ENCODE measurements around the gene PMM1. TPM values are rescaled to one million over a fixed set of nuclear protein-coding genes. Genes with fewer than 3 reads are reported as not detected.
"Not testable (repeated sequence)": the region's sequence is repeated elsewhere in the genome, so short reads cannot be mapped to it uniquely, and the experiment has no call there.

PMM1 gene
- 10 to 100 TPM; 37.4 to 54.2 (median 39.3) TPM for total RNA-seq

GRCh38 chr22:41589391-41590241 lies at the start of gene PMM1:
PMM1 (minus strand) TSS chr22:41589840; CDS start chr22:41589805, 35 bp downstream.
- no peaks in the 10 kb centered on the region for H3K27me3 ChIP-seq
- peaks cover 14 to 28% (median 25%) of the 10 kb centered on the region in 4 donors for H3K4me1 ChIP-seq
- H3K9me3 ChIP-seq, result no peaks in the 10 kb centered on the region
- DNase-seq (ENCODE audit: extremely low spot score), result peak; percentile 100
- peak within 1 kb of the TSS; percentile 83 to 87 (median 86) for H3K27ac ChIP-seq (replicated peaks in 1 of 4)
- WGBS, result under 1% methylated on average over 42 of the region's 61 CpGs
- intact Hi-C loops (cut with DNase I), result loop anchor here (5.0 kb wide), 1 partner anchor 42 kb away; no protein-coding TSS in a partner anchor
- H3K36me3 ChIP-seq, result peaks cover 0 to 12% (median 5%) of the 10 kb centered on the region in 4 donors
- peak; percentile 92 to 99 for TF ChIP-seq POLR2AphosphoS5 (IDR thresholded peaks at IDR 0.05)
- no peak for TF ChIP-seq EP300 (IDR thresholded peaks at IDR 0.05)
- TF ChIP-seq CTCF (IDR thresholded peaks at IDR 0.05), result peak in 1 of 3 experiments; percentile 4
- TF ChIP-seq POLR2A (IDR thresholded peaks at IDR 0.05; ENCODE audit: low read depth), result peak; percentile 83
- H3K4me3 ChIP-seq, result peak within 1 kb of the TSS; percentile 87 to 97 (median 90)

GRCh38 chr22:41638748-41639147 lies 49.1 kb upstream of the PMM1 start:
- H3K36me3 ChIP-seq, result peaks cover 77 to 100% (median 95%) of the 10 kb centered on the region in 4 donors
- H3K27ac ChIP-seq (replicated peaks in 1 of 4), result no peak overlapping the region
- TF ChIP-seq EP300 (IDR thresholded peaks at IDR 0.05), result no peak
- no peak for TF ChIP-seq CTCF (IDR thresholded peaks at IDR 0.05)
- no peak for TF ChIP-seq POLR2AphosphoS5 (IDR thresholded peaks at IDR 0.05)
- TF ChIP-seq POLR2A (IDR thresholded peaks at IDR 0.05; ENCODE audit: low read depth), result no peak
- no peak overlapping the region for H3K4me3 ChIP-seq
- intact Hi-C loops (cut with DNase I), result no loop called here
- no peak for DNase-seq (ENCODE audit: extremely low spot score)
- H3K9me3 ChIP-seq, result no peaks in the 10 kb centered on the region
- H3K4me1 ChIP-seq, result peaks cover 0 to 7% (median 5%) of the 10 kb centered on the region in 4 donors
- no peaks in the 10 kb centered on the region for H3K27me3 ChIP-seq
- 87% methylated on average over 5 of the region's 5 CpGs for WGBS

GRCh38 chr22:41638124-41638523 lies 48.5 kb upstream of the PMM1 start:
- DNase-seq (ENCODE audit: extremely low spot score), result no peak
- Histone ChIP-seq H3K36me3 (peaks cover 72 to 100% (median 95%) of the 10 kb centered on the region in 4 donors), H3K27me3 (no peaks in the 10 kb centered on the region), H3K4me1 (peaks cover 0 to 7% (median 5%) of the 10 kb centered on the region in 4 donors), H3K27ac (replicated peaks in 1 of 4) (no peak overlapping the region), H3K9me3 (no peaks in the 10 kb centered on the region), H3K4me3 (no peak overlapping the region)
- no peak for TF ChIP-seq CTCF (IDR thresholded peaks at IDR 0.05)
- TF ChIP-seq POLR2AphosphoS5 (IDR thresholded peaks at IDR 0.05), result no peak
- TF ChIP-seq EP300 (IDR thresholded peaks at IDR 0.05), result no peak
- TF ChIP-seq POLR2A (IDR thresholded peaks at IDR 0.05; ENCODE audit: low read depth), result no peak
- WGBS, result 87% methylated on average over 5 of the region's 5 CpGs
- intact Hi-C loops (cut with DNase I), result no loop called here

- DNase-seq (ENCODE audit: extremely low spot score); H3K4me3 ChIP-seq; intact Hi-C loops (cut with DNase I); H3K27me3 ChIP-seq; H3K27ac ChIP-seq (replicated peaks in 1 of 4); H3K9me3 ChIP-seq; H3K4me1 ChIP-seq: not testable (repeated sequence)
- WGBS, result 95% methylated on average over 8 of the region's 8 CpGs
- H3K36me3 ChIP-seq, result peaks cover 67 to 100% (median 95%) of the 10 kb centered on the region in 4 donors
Observed at GRCh38 chr22:41637623-41638022, 48.0 kb upstream of the PMM1 start.

GRCh38 chr22:41636467-41636866 lies 46.8 kb upstream of the PMM1 start:
- no peaks in the 10 kb centered on the region for H3K27me3 ChIP-seq
- peaks cover 55 to 99% (median 92%) of the 10 kb centered on the region in 4 donors for H3K36me3 ChIP-seq
- intact Hi-C loops (cut with DNase I), result no loop called here
- H3K9me3 ChIP-seq, result no peaks in the 10 kb centered on the region
- no peak for DNase-seq (ENCODE audit: extremely low spot score)
- TF ChIP-seq POLR2AphosphoS5 (IDR thresholded peaks at IDR 0.05), result peak in 1 of 2 donors; percentile 34
- no peak for TF ChIP-seq CTCF (IDR thresholded peaks at IDR 0.05)
- 47% methylated on average over 7 of the region's 7 CpGs for WGBS
- H3K4me1 ChIP-seq, result peaks cover 0 to 7% (median 5%) of the 10 kb centered on the region in 4 donors
- peak overlapping the region in 3 of 4 donors; percentile 7 to 60 (median 38) for H3K27ac ChIP-seq (replicated peaks in 1 of 4)
- H3K4me3 ChIP-seq, result no peak overlapping the region

GRCh38 chr22:41634610-41635009 lies 45.0 kb upstream of the PMM1 start:
- H3K4me1 ChIP-seq; H3K9me3 ChIP-seq; H3K4me3 ChIP-seq; DNase-seq (ENCODE audit: extremely low spot score); intact Hi-C loops (cut with DNase I); H3K27ac ChIP-seq (replicated peaks in 1 of 4); H3K27me3 ChIP-seq: not testable (repeated sequence)
- peaks cover 48 to 98% (median 90%) of the 10 kb centered on the region in 4 donors for H3K36me3 ChIP-seq
- WGBS, result 89% methylated on average over 8 of the region's 8 CpGs

- H3K4me3 ChIP-seq; H3K27me3 ChIP-seq; H3K27ac ChIP-seq (replicated peaks in 1 of 4); intact Hi-C loops (cut with DNase I); DNase-seq (ENCODE audit: extremely low spot score); H3K9me3 ChIP-seq; H3K4me1 ChIP-seq: not testable (repeated sequence)
- H3K36me3 ChIP-seq, result peaks cover 47 to 98% (median 92%) of the 10 kb centered on the region in 4 donors
- 96% methylated on average over 7 of the region's 23 CpGs for WGBS
Observed at GRCh38 chr22:41631615-41632014, 42.0 kb upstream of the PMM1 start.

- H3K4me3 ChIP-seq; DNase-seq (ENCODE audit: extremely low spot score); H3K27me3 ChIP-seq; H3K9me3 ChIP-seq; H3K27ac ChIP-seq (replicated peaks in 1 of 4); intact Hi-C loops (cut with DNase I); H3K4me1 ChIP-seq: not testable (repeated sequence)
- H3K36me3 ChIP-seq, result peaks cover 50 to 98% (median 92%) of the 10 kb centered on the region in 4 donors
- WGBS, result no CpG with 5 or more reads among the region's 28 CpGs
Observed at GRCh38 chr22:41631115-41631514, 41.5 kb upstream of the PMM1 start.

Measured in esophagus muscularis mucosa (tissue), 4 donors.